ENCODE data around the gene RNU7-1. TPM values are rescaled to one million over a fixed set of nuclear protein-coding genes. Genes with fewer than 3 reads are reported as not detected.

RNU7-1 gene
- total RNA-seq, 2 donors from 2014 or later: not detected

DNA sequence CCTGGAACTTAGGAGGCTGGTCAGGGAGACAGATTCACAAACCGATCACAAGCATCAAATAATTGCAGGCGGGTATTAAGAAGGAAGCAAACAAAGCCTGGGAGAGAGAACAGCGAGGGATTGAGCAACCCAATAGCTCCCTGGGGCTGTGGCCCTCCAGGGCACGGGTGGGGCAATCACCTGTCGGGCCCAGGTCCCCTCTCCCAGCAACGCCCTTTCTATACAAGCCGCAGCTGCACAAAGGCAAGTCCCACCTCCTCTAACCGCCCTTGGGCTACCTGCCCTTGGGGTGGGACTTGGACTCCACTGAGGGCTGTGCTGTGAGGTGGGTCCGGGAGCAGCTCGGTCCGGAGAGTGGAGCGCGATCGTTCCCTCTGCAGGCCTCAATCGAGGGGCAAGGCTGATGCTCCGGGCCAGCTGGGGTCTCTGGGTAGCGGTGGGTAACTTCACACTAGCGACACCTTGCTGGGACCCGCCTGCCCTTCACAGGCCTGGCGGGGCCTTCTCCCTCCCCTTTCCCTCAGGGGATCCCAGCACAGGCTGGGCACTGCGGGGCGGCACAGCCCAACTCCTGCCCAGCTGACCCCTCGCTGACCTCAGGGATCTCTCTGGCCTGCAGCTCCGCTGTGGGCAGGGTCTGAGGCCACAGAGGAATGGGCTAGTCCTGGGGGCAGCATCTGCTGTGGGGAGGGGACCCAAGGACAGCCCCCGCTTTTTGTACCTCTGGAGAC lies 18.8 kb downstream of the RNU7-1 start:
- Mint-ChIP-seq H3K27me3 (no peaks in the 10 kb centered on the region), H3K27ac (peak overlapping the region; percentile 98), H3K36me3 (ENCODE audit: low read depth) (peaks cover 6% of the 10 kb centered on the region), H3K4me1 (peaks cover 48% of the 10 kb centered on the region), H3K4me3 (peak overlapping the region; percentile 91)
- ATAC-seq: no peak
- no peaks in the 10 kb centered on the region for H3K9me3 ChIP-seq (ENCODE audit: control insufficient read depth, low read length, poor library complexity, severe bottlenecking)
- no peak for DNase-seq

DNA sequence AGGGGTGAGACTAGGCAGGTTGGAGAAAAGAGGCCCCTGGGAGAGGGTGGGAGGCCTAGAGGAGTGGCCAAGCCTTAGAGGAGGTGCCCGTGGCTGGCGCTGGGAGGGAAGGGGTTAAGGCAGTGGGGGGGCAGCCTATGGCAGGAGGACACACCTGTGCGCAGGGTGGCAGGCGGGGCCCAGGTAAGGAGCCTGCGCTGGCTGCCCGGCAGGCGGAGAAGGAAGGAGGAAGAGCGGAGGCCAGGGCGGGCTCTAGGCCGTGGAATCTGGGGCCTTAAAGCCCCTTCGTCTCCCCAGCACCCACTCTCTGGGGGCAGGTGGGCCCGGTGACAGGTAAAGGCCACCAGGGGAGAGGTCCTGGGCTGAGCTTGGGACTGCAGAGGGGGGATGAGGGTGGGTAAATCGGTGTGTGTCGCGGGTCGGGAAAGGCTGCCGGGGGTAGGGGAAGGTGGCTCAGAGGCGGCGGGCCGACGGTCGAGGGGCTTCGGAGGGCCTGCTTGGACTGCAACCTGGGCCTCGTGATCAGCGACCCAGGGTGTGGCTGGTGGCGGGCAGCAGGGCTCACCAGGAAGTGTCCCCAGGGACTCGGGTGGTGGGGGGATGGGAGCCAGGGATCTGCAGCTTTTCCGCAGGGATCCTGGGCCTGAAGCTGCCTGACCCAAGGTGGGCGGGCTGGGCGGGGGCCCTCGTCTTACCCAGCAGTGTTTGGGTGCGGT lies 19.6 kb downstream of the RNU7-1 start:
- no peaks in the 10 kb centered on the region for H3K27me3 Mint-ChIP-seq
- peaks cover 44% of the 10 kb centered on the region for H3K4me1 Mint-ChIP-seq
- H3K4me3 Mint-ChIP-seq: peak overlapping the region; percentile 28
- H3K27ac Mint-ChIP-seq: peak overlapping the region; percentile 98
- no peak for DNase-seq
- no peaks in the 10 kb centered on the region for H3K9me3 ChIP-seq (ENCODE audit: control insufficient read depth, low read length, poor library complexity, severe bottlenecking)
- no peak for ATAC-seq
- peaks cover 6% of the 10 kb centered on the region for H3K36me3 Mint-ChIP-seq (ENCODE audit: low read depth)

DNA sequence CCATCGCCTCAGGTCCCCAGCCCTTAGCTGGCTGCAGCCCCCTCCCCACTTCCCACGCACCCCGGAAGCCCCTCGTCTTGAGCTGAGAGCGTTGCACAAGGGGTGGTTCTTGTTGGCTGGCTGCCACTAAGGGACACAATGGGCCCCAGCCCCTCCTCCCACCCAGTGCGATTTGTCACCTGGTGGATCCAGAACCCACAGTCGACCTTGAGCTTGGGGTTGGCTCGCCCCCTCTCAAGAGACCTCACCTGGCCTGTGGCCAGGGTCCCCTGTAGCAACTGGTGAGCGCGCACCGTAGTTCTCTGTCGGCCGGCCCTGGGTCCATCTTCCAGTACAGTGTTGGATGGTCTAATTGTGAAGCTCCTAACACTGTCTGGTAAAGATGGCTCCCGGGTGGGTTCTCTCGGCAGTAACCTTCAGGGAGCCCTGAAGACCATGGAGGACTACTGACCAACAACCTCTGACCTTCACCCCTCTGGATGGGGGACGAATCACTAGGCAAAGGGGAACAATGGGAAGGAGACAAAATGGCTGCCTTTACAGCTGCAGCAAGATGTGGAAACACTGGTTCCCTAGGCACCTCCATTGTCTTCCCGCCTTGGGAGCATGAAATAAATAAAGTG lies 20.3 kb downstream of the RNU7-1 start:
- peaks cover 2% of the 10 kb centered on the region for H3K36me3 Mint-ChIP-seq (ENCODE audit: low read depth)
- H3K27ac Mint-ChIP-seq: peak overlapping the region; percentile 89
- no peak for DNase-seq
- H3K4me3 Mint-ChIP-seq: no peak overlapping the region
- peaks cover 40% of the 10 kb centered on the region for H3K4me1 Mint-ChIP-seq
- no peaks in the 10 kb centered on the region for H3K9me3 ChIP-seq (ENCODE audit: control insufficient read depth, low read length, poor library complexity, severe bottlenecking)
- no peak for ATAC-seq
- no peaks in the 10 kb centered on the region for H3K27me3 Mint-ChIP-seq

DNA sequence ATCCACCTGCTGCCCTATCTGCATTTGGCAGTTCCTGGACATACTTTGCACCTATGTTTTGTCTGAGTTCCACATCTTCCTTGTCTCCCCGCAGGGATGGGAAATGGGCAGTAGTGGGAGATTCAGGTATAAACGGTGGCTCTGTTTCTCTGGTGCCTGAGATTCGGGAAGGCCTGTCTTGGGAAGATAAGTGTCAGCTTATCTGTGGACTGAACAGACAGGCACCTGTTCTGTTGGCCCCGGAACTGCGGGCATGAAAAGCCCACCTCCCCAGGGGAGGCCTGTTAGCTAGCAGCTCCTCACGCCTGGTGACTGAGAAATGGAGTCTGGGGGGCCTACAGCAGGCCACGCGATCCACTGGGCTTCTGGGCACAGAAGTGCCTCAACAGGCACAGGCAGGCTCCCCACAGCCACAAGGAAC lies 21.0 kb downstream of the RNU7-1 start:
- Mint-ChIP-seq H3K4me1 (peaks cover 39% of the 10 kb centered on the region), H3K4me3 (no peak overlapping the region), H3K36me3 (ENCODE audit: low read depth) (peaks cover 2% of the 10 kb centered on the region), H3K27me3 (no peaks in the 10 kb centered on the region), H3K27ac (peak overlapping the region; percentile 89)
- DNase-seq: no peak
- H3K9me3 ChIP-seq (ENCODE audit: control insufficient read depth, low read length, poor library complexity, severe bottlenecking): no peaks in the 10 kb centered on the region
- ATAC-seq: no peak

DNA sequence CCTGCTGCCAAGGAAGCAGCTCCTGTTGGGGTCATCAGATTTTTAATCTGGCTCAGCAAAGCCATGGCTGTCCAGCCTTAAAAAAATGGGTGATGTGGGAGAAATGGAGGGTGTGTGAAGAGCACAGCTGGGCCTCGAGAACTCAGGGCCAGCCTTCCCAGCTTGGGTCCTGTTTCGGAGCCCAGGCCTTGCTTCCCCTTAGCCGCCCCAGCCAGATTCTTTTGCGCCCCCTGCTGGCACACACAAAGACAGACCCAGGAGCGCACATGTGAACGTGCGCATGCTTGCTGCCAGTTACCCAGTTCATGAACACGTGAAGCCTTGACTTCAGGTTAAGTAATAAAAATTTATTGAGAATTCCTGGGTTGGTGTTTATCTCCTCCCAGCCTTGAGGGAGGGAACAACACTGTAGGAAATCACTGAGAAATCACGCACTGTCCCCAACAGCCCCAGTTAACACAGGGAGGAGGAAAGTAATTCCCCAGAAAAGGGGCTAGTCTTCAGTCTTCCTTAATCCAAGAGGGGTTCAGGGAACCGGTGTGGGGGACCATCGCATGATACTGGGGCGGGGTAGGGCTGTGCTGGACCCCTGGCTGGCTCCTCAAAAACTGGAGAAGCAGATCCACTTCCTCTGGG lies 21.5 kb downstream of the RNU7-1 start:
- DNase-seq (peak; percentile 73 to 84 (median 78)), ATAC-seq (peak; percentile 50)
- H3K36me3 Mint-ChIP-seq (ENCODE audit: low read depth): peaks cover 2% of the 10 kb centered on the region
- peak overlapping the region; percentile 89 for H3K27ac Mint-ChIP-seq
- H3K27me3 Mint-ChIP-seq: no peaks in the 10 kb centered on the region
- H3K4me1 Mint-ChIP-seq: peaks cover 37% of the 10 kb centered on the region
- no peak overlapping the region for H3K4me3 Mint-ChIP-seq
- H3K9me3 ChIP-seq (ENCODE audit: control insufficient read depth, low read length, poor library complexity, severe bottlenecking): no peaks in the 10 kb centered on the region

DNA sequence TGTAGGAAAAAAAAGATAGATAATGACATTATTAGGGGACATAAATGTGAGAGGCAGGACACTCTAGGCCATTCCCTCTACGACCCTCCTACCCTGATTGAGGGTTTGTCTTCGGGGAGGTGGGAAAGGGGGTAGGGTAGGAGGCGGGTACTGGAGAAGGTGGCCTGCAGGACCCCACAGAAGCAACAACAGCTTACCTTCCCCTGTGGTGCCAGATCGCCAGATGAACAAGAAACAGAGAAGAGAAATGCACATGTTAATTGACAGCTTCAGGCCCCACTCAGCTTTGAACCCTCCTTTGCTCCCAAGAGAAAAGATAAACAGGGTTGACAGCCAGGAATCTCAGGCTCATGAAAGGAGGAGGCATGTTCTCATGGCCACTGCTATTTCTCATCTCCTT lies 22.1 kb downstream of the RNU7-1 start:
- no peak for ATAC-seq
- H3K27ac Mint-ChIP-seq: peak overlapping the region; percentile 89
- DNase-seq: no peak
- no peaks in the 10 kb centered on the region for H3K27me3 Mint-ChIP-seq
- no peak overlapping the region for H3K4me3 Mint-ChIP-seq
- H3K9me3 ChIP-seq (ENCODE audit: control insufficient read depth, low read length, poor library complexity, severe bottlenecking): no peaks in the 10 kb centered on the region
- H3K36me3 Mint-ChIP-seq (ENCODE audit: low read depth): peaks cover 2% of the 10 kb centered on the region
- peaks cover 32% of the 10 kb centered on the region for H3K4me1 Mint-ChIP-seq

DNA sequence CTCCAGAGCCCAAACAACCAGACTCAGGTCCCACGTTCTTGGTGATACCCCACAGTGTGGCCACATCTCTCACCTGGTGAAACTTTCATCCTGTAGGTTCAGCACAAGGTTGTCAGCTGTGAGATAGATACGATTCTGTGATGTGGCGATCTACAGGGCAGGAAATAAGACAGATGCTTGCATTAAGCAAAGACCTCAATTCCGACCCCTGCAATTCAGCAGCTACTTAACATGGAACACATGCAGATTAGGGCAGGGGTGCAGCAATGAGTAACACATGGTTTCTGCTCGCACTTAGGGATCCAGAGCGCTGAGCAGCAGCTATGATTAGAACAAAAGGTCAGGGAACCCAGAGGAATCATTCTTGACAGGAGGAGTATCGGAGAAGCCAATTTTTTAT lies 22.7 kb downstream of the RNU7-1 start:
- no peaks in the 10 kb centered on the region for H3K27me3 Mint-ChIP-seq
- no peaks in the 10 kb centered on the region for H3K9me3 ChIP-seq (ENCODE audit: control insufficient read depth, low read length, poor library complexity, severe bottlenecking)
- DNase-seq (no peak), ATAC-seq (no peak)
- no peak overlapping the region for H3K4me3 Mint-ChIP-seq
- peak overlapping the region; percentile 89 for H3K27ac Mint-ChIP-seq
- H3K4me1 Mint-ChIP-seq: peaks cover 30% of the 10 kb centered on the region
- H3K36me3 Mint-ChIP-seq (ENCODE audit: low read depth): peaks cover 2% of the 10 kb centered on the region

DNA sequence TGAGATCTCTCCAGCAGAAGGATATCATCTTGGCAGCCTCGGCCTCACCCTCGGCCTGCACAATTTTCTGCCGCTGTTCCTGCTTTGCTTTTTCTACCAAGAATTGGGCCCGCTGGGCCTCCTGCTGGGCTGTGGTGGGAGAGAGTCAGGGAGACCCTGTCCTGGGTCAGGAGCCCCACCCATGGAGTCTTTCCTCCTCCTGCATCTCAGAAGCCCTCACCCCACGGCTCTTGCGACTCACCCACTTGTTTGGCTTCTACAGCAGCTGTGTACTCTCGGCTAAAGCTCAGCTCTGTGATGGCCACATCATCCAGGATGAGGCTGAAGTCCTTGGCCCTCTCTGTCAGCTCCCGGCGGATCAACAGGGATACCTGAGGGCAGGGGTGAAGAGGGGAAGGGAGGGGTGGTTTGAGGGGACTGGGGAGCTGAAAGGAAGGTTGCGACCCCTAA lies 24.1 kb downstream of the RNU7-1 start:
- no peaks in the 10 kb centered on the region for H3K9me3 ChIP-seq (ENCODE audit: control insufficient read depth, low read length, poor library complexity, severe bottlenecking)
- H3K27me3 Mint-ChIP-seq: no peaks in the 10 kb centered on the region
- no peak overlapping the region for H3K4me3 Mint-ChIP-seq
- peaks cover 31% of the 10 kb centered on the region for H3K4me1 Mint-ChIP-seq
- DNase-seq (no peak), ATAC-seq (no peak)
- H3K36me3 Mint-ChIP-seq (ENCODE audit: low read depth): peaks cover 2% of the 10 kb centered on the region
- peak overlapping the region; percentile 99 for H3K27ac Mint-ChIP-seq

DNA sequence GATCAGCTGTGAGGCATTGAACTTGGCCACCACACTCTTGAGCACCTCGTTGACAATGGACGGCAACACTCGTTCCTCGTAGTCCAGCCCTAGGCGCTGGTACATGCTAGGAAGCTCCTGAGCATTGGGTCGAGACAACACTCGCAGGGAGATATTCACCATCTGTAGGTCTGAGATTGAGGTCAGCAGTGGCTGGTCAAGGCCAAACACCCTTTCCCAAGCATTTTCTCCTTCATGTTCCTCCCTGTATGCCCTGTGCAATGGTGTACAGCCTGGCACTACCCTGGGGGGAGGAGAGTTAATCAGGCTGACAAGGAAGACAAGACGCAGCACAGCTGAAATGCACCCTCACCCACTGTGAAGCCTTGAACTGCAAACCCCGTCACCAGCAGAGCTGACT lies 24.8 kb downstream of the RNU7-1 start:
- Mint-ChIP-seq H3K36me3 (ENCODE audit: low read depth) (peaks cover 2% of the 10 kb centered on the region), H3K4me1 (peaks cover 35% of the 10 kb centered on the region), H3K4me3 (peak overlapping the region; percentile 100), H3K27me3 (no peaks in the 10 kb centered on the region), H3K27ac (peak overlapping the region; percentile 99)
- ATAC-seq: no peak
- H3K9me3 ChIP-seq (ENCODE audit: control insufficient read depth, low read length, poor library complexity, severe bottlenecking): no peaks in the 10 kb centered on the region
- DNase-seq: no peak

DNA sequence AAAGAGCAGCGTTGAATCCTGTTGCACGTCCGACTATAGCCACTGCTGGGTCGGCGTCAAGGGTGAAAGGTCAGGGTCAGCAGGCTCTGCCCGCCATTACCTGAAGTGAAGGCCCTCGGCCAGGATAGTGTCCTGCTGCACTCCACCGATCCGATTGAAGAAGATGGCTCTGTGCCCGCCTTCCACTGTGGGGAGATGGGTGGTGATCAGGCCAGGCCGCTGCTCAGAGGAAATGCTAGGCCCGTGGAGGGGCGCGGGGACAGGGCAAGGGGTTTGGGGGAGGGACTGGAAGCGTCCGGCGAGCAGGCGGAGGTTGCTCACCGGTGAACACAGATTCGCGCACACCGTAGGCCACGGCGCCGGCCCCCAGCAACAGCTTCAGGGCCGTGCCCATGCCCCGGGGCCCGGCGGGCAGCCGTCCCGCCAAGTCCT lies 26.5 kb downstream of the RNU7-1 start:
- peak overlapping the region; percentile 100 for H3K4me3 Mint-ChIP-seq
- H3K9me3 ChIP-seq (ENCODE audit: control insufficient read depth, low read length, poor library complexity, severe bottlenecking): no peaks in the 10 kb centered on the region
- H3K4me1 Mint-ChIP-seq: peaks cover 33% of the 10 kb centered on the region
- H3K27ac Mint-ChIP-seq: peak overlapping the region; percentile 99
- peaks cover 2% of the 10 kb centered on the region for H3K36me3 Mint-ChIP-seq (ENCODE audit: low read depth)
- no peaks in the 10 kb centered on the region for H3K27me3 Mint-ChIP-seq
- no peak for DNase-seq
- ATAC-seq: peak; percentile 3

DNA sequence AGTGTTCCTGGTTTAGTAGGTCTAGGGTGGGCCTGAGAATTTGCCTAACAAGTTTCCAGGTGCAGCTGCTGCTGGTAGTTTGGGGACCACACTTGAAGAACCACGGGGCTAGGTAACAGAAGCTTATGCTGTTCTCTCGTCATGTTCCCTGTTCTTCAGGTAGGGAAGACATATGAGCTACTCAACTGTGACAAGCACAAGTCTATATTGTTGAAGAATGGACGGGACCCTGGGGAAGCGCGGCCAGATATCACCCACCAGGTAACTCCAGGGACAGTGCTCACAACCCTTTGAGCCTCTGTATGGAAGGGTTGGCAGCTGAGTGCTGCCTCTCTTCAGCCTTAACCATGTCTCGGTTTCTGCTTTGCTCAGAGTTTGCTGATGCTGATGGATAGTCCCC lies 30.6 kb downstream of the RNU7-1 start:
- H3K4me3 Mint-ChIP-seq: no peak overlapping the region
- no peaks in the 10 kb centered on the region for H3K27me3 Mint-ChIP-seq
- H3K36me3 Mint-ChIP-seq (ENCODE audit: low read depth): peaks cover 2% of the 10 kb centered on the region
- ATAC-seq: no peak
- DNase-seq: no peak
- peak overlapping the region; percentile 99 for H3K27ac Mint-ChIP-seq
- peaks cover 33% of the 10 kb centered on the region for H3K4me1 Mint-ChIP-seq
- H3K9me3 ChIP-seq (ENCODE audit: control insufficient read depth, low read length, poor library complexity, severe bottlenecking): no peaks in the 10 kb centered on the region

DNA sequence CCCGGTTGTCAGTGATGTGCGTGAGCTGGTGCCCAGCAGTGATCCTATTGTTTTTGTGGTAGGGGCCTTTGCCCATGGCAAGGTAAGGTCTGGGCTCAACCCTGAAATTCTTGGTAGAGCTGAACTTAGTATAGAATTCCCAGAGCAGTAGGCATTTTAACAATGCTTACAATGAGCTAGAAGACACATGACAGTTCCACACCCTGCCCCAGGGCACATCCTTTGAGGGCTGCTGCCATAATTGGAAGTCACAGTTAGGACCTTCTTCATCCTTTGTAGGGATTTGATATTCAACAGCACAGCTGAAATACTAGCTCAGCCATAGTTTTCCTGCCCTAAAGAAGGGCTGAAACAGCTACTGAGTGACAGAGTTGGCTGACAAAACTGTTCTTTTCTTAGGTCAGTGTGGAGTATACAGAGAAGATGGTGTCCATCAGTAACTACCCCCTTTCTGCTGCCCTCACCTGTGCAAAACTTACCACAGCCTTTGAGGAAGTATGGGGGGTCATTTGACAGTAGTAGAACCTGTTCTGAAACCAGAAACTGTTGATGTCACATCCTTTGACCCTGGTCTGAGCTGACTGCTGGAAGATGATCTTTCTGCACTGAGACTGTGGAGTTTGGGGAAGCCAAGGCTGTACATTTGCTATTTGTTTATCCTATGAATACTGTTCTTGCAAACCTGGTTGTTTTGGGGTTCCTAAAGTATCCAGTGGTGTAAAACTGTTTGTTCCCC lies 31.8 kb downstream of the RNU7-1 start:
- Mint-ChIP-seq H3K36me3 (ENCODE audit: low read depth) (peaks cover 2% of the 10 kb centered on the region), H3K4me1 (peaks cover 30% of the 10 kb centered on the region), H3K27ac (peak overlapping the region; percentile 60), H3K4me3 (no peak overlapping the region), H3K27me3 (no peaks in the 10 kb centered on the region)
- H3K9me3 ChIP-seq (ENCODE audit: control insufficient read depth, low read length, poor library complexity, severe bottlenecking): no peaks in the 10 kb centered on the region
- DNase-seq: no peak
- ATAC-seq: no peak
